GM19023 (cell line): Measurements from ENCODE around the gene CDC5L.
"Not testable (repeated sequence)": the region's sequence is repeated elsewhere in the genome, so short reads cannot be mapped to it uniquely, and the experiment has no call there.

Experiments
- ATAC-seq: cut with Tn5 transposase; IDR thresholded peaks from one replicate; pipeline ENCODE4 v1.9.1; 2021; ENCODE audit warnings: mild to moderate bottlenecking, moderate library complexity; ENCODE audit not compliant: unreplicated experiment

The CDC5L gene

GRCh38 chr6:44410363-44410762, 22.9 kb downstream of the CDC5L start:
- ATAC-seq, result no peak

GRCh38 chr6:44411141-44411540, 23.6 kb downstream of the CDC5L start:
- ATAC-seq, result no peak

DNA sequence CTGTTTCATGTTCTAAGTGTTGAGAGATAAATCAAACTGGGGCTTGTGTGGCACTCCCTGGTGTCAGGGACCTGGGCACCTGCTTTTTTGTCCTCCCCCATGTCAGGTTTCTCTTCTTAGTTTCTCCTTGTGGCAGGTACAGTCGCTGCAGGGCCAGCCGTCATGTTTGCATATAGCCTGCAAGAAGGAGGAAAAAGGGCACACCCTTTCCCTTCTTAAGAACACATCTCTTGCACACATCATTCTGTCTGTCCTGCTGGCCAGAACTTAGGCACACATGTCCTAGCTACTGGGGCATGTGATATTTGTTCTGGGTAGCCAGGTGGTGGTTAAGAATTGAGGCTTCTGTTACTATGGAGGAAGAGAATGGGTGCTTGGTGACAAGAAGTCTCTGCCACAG, 27.9 kb downstream of the CDC5L start:
- no peak for ATAC-seq

DNA sequence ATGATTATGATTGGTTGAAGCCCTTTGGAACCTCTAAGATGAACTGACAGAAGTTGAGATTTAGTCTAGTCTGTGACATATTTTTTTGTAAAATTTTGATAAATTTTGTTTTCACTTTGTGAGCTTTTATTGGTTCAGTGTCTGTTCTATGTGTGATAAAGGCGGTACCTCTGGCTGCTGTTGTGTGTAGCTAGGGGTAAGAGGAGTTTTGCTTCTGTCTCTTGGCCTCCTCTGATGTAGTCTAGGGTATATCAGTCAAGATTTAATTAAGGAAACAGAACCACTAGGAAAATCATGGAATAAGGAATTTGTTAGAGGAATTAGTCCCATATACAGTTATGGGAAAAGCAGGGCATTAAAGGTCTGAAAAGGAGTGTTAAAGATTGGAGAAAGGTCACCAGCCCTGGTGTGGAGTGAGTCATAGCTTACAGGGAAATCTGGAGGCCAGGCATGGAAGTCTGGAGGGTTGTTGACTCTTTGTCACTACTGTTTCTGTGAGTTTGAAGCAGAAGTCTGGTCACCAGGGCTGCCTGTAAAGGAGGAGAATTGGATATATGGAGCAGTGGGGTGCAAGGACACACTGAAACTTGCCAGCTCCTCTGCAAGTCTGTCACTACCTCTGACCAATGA, 28.5 kb downstream of the CDC5L start:
- no peak for ATAC-seq

DNA sequence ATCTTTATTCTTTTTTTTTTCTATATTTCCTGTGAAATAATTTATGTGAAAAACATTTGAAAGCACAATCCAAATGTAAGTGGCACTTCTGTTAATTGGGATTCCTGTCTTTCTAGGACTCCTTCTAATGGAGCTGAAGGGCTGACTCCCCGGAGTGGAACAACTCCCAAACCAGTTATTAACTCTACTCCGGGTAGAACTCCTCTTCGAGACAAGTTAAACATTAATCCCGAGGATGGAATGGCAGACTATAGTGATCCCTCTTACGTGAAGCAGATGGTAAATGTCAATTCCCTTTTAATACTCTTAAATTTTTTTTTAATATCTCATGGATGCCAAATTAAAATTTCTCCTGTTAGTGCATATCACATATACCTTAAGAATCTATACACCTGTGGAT, 35.0 kb downstream of the CDC5L start:
- no peak for ATAC-seq

DNA sequence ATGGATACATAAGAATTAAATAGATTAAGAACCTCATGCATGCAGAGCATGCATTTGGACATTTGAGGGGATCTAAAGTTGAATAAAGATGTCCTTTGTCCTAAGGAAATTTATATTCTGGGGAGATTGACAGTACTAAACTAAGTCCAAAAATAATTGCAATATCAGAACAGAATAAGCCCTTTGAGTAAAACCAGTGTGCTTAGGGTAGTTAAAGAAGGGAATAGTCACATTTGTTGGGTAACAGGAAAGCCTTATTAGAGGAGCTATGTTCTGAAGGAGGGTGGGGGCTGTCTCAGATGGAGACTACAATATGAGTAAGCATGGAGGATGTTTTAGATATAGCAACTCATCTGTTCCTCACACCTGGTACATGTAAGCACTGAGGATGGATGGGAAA, 35.8 kb downstream of the CDC5L start:
- no peak for ATAC-seq

DNA sequence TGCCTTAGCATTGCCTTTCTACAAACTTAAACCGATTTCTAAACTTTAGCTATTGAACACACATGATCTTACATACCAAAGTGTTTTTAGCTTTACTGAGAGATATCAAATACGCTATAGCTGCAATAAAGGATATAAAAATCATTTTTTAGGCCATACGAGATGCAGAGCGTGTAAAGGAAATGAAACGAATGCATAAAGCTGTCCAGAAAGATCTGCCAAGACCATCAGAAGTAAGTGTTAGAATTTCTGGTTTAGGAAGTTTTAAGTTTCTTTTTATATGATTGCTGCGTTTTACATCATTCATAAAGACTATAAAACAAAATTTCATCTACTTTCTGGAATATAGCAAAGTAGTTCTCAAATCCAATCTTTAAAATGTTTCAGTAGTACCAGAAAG, 38.4 kb downstream of the CDC5L start:
- ATAC-seq, result no peak

- ATAC-seq, result no peak
These were observed 41.2 kb downstream of the CDC5L start for GRCh38 chr6:44428682-44429081.

- no peak for ATAC-seq
These were observed 42.8 kb downstream of the CDC5L start for GRCh38 chr6:44430326-44430725.

DNA sequence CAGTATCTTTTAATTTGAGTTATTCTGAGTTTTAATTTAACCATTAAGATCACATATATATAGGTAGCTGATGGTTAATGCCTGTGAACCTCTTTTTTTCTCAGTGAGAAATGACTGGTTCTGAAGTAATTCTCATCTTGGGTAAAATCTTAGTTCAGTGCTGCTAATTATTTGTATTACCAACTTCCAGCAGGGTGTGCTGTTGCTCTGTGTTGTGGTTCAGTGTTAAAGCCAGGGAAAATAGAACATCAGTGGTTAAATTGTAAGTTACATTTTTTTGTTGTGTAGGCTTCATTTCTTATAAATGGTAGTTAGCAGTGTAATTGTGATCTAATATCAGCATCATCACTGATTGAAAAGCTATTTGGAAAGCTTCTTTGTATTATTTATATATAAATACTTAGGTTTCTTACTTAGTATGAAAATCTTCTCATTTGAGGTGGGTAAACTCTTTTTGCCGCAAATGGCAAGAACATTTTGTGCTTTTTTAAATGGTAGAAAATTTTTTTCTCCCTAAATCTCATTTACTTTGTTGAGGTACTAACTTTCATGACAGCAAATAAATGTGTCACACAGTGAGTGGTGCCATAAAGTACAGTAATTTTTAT, 43.7 kb downstream of the CDC5L start:
- ATAC-seq, result no peak

- no peak for ATAC-seq
These were observed 44.7 kb downstream of the CDC5L start for GRCh38 chr6:44432227-44432626.

- ATAC-seq, result no peak
These were observed 45.2 kb downstream of the CDC5L start for GRCh38 chr6:44432726-44433125.

DNA sequence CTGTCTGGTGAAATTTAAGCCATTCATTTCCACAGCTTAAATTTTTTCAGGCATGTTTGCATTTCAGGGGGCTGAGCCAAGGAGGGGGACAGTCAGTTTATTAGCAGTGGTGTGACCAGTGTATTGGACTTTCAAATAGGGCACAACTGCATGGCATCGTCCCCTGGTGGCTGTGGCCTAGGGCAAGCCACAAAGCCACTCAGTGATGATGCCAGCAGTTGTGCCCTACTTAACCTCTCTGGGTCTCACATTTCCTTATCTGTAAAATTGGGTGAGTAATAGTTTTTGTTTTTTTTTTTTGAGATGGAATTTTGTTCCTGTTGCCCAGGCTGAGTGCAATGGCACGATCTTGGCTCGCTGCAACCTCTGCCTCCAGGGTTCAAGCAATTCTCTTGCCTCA, 48.0 kb downstream of the CDC5L start:
- ATAC-seq, result no peak

DNA sequence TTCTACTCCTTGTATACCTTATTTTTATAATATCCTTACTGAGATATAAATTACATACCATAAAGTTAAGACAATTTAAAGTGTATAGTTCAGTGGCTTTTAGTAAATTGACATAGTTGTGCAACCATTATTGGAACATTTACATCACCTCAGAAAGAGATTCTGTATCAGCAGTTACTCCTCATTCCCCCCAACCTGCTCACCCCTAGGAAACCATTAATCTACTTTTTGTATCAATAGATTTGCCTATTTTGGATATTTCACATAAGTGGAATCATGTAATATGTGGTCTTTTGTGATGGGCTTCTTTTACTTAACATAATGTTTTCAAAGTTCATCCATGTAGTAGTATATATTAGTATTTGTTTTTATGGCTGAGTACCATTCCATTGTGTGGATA, 51.3 kb downstream of the CDC5L start:
- ATAC-seq, result no peak

- ATAC-seq, result no peak
These were observed 52.0 kb downstream of the CDC5L start for GRCh38 chr6:44439270-44440045.

GRCh38 chr6:44441091-44441855, 53.8 kb downstream of the CDC5L start:
- ATAC-seq, result no peak

DNA sequence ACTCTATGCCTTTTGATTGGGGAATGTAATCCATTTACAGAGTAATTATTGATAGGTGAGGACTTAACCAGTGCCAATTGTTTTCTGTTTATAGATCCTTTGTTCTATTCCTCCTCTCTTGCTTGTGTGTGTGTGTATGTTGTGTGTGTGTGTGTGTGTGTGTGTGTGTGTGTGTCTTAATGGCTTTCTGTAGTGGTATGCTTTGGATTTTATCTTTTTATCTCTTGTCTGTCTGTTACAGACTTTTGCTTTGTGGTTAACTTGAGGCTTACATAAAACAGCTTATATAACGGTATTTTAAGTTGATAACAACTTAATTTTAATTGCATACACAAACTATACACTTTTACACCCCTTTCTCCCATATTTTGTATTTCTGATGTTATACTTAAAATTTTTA, 54.7 kb downstream of the CDC5L start:
- no peak for ATAC-seq

- ATAC-seq, result no peak
These were observed 55.4 kb downstream of the CDC5L start for GRCh38 chr6:44442833-44443444.

- no peak for ATAC-seq
These were observed 57.3 kb downstream of the CDC5L start for GRCh38 chr6:44444853-44445252.

GRCh38 chr6:44446626-44447300, 59.3 kb downstream of the CDC5L start:
- no peak for ATAC-seq

- ATAC-seq, result not testable (repeated sequence)
These were observed 61.7 kb downstream of the CDC5L start for GRCh38 chr6:44449181-44449580.
